ENCODE data around the gene LVRN.

- TF ChIP-seq EP300 (IDR thresholded peaks at IDR 0.05; ENCODE audit: low read depth) (no peak), CTCF (IDR thresholded peaks at IDR 0.05) (no peak), POLR2A (IDR thresholded peaks at IDR 0.05) (no peak)
Observed at GRCh38 chr5:116038817-116039216, 76.5 kb downstream of the LVRN start.
